ENCODE results near the gene C1RL.

GRCh38 chr12:7100239-7100638, 8.8 kb downstream of the C1RL start:
- TF ChIP-seq CTCF (IDR thresholded peaks at IDR 0.05; ENCODE audit: insufficient read depth, low read length, poor library complexity, severe bottlenecking): no peak
- no peak for TF ChIP-seq EZH2phosphoT487 (conservative IDR thresholded peaks at IDR 0.05; ENCODE audit: low read length)
